ENCODE data around the gene NFIC.
"Not testable (repeated sequence)": the region's sequence is repeated elsewhere in the genome, so short reads cannot be mapped to it uniquely, and the experiment has no call there.

Gene NFIC

DNA sequence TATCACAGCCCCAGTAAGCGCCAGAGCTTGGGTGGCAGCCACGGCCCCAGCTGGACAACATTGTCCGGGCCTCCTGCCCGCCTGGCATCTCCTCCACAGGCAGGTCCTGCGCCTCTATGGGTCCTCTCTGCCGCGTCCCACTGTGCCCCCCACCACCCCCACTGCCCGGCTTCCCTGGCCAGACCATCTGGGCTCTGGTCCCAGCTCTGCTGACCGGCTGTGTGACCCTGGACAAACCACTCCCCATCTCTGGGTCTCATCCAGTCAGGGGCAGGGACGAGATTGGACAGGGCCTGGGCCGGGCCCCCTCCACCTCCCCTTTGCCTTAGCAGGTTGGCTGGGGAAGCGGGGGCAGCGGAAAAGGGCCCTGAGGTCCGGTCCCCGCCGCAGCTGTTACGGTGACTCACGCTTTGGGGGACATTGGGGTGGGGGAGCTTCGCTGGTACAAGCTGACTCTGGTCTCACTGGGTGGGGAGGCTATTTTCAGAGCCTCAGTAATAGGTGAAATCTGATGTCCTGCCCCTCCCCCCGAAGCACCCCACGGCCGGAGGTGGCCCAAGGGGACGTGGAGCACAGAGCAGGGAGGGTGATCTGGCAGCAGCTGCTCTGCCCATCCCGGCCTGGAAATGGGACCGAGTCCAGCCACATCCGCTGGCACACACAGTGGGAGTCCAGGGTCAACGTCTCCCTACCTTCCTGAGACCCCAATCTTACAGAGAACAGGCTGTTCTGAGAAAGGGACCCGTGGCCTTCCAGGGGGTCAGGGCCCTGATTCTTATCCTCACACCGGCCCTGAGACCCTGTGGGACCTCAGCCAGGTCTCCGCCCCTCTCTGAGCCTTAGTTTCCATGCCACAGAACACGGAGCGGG is 9.1 kb downstream of the NFIC start:
- DNase-seq, result no peak

DNA sequence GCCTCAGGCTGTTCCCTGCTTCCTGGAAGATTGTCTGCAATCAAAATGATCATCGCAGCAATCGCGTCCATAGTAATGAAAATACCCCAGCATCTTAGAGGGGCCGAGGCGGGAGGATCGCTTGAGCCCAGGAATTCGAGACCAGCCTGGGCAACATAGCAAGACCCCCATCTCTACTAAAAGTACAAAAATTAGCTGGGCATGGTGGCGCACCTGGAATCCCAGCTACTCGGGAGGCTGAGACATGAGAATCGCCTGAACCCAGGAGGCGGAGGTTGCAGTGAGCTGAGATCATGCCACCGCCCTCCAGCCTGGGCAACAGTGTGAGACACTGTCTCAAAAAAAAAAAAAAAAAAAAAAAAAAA is 9.7 kb downstream of the NFIC start:
- not testable (repeated sequence) for DNase-seq

DNA sequence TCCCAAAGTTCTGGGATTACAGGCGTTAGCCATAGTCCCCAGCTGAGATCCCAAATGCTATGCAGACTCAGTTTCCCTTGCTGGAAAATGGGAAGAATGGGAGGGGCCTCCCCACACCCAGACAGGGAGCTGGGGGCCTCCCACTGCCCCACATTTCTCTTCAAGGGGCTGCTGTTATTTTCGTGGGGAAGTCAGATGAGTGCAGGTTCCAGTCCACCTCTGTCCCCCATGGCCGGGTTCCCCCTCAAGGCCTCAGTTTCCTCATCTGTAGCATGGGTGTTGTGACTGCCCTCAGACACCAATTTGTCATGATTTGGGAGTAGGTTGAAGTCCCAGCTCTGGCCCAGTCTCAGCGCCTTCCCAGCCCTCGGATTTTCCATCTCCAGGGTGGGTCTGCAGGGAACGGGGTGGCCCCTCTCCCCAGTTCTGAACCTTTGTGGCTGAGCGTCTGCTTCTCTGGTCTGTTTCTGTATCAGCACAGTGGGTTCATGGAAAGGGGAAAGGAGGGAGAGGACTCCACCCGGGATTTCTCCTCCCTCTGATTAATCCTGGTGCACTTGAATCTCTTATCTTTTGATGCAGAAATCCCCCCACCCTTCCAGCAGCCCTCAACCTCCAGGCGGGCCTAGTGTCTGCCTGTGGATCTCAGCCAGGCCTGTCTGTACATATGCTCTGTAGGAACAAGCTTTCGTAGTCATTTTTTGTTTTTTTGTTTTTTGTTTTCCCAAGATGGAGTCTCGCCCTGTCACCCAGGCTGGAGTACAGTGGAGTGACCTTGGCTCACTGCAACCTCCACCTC is 12.2 kb downstream of the NFIC start:
- DNase-seq, result no peak

DNA sequence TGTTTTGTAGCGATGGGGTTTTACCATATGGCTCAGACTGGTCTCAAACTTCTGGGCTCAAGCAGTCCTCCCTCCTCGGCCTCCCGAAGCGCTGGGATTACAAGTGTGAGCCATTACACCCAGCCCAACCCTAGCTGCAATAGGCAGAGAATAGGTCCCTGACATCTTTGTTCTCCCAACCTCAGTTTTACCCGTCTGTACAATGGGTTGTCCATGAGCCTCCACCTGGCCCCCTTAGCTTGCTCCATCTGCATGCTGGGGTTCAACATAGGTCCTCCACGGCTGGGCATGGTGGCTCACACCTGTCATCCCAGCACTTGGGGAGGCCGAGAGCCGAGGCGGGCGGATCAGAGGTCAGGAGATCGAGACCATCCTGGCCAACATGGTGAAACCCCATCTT is 14.4 kb downstream of the NFIC start:
- no peak for DNase-seq

DNA sequence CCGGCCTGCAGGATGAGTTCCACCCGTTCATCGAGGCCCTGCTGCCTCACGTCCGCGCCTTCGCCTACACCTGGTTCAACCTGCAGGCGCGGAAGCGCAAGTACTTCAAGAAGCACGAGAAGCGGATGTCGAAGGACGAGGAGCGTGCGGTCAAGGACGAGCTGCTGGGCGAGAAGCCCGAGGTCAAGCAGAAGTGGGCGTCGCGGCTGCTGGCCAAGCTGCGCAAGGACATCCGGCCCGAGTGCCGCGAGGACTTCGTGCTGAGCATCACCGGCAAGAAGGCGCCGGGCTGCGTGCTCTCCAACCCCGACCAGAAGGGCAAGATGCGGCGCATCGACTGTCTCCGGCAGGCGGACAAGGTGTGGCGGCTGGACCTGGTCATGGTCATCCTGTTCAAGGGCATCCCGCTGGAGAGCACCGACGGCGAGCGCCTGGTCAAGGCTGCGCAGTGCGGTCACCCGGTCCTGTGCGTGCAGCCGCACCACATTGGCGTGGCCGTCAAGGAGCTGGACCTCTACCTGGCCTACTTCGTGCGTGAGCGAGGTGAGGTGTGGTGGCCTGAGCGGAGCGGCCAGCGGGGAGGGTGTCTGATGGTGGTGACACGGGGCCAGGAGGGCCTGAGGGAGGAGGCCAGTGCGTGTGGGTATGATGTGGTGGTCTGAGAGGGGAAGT is 15.5 kb downstream of the NFIC start:
- DNase-seq, result no peak

DNA sequence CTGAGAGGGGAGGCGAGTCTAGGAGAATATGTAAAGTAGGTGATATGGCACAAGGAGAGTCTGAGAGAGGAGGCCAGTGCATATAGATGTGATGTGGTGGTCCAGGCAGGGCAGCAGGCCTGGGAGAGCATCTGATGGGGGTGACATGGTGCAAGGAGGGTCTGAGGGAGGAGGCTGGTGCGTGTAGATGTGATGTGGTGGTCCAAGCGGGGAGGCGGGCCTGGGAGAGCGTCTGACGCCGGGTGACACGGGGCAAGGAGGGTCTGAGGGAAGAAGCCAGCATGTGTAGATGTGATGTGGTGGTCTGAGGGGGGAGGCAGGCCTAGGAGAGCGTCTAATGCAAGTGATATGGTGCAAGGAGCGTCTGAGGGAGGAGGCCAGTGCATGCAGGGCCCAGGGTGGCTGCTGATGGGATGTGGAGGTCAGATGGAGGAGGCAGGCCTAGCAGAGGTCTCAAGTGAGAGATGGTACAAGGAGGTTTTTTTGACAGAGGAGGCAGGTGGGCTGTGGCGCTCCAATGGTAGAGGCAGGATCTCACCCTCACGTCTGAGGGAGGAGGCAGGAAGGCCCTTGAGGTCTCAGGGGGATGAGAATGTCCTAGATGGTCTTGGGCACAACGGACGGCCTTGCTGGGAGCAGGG is 16.2 kb downstream of the NFIC start:
- DNase-seq, result no peak

DNA sequence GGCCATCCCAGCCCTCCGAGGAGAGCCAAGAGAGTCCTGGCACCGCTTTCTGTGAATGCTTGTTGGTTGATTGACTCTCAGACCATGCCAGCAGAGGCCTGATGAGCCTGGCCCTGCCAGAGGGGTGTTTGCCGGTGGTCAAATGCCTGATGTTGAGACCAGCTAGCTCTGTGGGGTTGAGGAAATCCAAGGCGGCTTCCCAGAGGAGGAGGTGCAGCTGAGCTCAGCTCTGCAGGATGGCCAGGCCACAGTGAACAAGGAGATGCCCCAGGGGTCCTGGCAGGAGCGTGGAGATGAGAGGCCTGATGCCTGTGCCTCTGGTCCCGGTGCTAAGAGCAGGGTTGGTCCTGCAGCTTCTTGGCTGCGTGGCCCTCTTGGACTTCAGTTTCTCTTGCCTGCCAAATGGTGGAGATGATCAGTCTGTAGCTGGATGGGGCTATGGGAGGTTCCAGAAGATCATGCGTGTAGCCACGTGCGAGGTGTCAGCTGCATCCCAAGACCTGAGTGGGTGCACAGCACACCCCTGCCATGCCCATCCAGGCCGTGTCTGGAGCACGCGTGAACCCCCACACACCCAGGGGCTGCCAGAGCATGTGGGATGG is 16.8 kb downstream of the NFIC start:
- DNase-seq, result no peak

DNA sequence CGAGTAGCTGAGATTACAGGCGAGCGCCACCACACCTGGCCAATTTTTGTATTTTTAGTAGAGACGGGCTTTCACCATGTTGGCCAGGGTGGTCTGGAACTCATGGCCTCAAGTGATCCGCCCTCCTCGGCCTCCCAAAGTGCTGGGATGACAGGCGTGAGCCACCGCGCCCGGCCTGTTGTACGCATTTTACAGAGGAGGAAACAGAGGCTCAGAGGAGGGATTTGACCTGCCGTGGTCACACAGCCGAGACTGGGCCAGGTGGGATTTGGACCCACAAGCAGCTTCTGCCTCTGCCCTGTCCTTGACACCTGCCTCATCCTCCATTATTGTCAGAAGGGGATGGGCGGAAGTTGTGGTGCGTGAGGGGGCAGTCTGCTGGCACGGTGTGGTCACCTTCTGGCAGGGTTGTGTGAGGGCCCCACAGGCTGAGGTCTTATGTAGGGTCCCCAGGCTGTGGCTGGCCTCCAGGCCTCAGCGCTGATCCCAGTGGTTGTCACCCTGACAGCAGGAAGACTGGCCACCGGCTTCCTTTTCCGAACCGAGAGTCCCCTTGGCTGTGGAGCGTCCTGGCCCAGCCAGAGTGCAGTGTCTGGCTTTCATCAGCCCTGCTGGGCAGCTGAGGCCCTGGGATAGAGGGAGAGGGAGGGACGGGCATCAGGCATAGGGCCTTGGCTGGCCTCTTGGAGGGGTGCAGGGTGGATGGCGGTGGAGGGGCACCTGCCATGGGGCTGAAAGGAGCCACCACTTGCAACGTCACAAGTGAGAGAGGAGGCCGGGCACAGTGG is 20.3 kb downstream of the NFIC start:
- DNase-seq, result no peak

DNA sequence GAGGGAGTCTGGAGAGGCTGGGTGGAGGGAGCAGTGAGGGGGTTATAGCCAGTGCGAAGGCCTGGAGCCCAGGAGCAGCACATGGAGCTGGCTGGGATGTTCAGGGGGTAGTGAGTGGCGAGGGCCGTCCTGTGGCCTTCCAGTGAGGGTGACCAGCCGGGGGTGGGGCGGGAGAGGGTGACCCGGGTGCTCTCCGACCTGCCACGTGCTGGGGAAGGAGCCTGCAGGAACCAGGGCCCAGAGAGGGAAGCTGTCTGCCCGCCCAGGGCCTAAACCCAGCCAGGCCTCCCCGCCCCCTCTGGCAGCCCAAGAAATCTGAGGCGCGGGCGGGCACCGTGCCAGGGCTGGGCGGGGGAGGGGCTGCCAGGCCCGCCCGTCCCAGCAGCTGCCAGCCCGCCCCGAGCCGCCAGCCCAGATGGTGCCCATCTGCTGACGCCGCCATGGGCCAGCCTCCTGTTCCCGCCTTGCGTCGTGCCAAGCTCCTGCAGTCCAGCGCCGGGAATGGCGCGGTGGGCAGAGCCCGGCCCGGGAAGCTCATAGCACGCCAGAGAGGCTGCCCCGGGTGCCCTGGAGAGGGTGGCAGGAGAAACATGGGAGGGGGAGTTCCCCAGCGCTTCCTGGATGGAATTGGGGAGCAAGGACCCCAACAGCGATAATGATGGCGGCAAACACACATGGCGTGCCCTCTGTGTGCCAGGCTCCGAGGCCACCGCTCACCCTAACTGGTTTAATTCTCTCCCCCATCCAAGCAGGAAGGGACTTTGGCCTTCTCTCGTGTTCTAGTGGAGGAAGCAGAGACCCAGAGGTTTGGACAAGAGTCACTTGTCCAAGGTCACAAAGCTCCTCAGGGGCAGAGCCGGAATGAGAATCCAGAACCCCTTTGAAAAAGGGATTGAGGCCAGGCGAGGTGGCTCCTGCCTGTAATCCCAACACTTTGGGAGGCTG is 21.5 kb downstream of the NFIC start:
- DNase-seq, result no peak

DNA sequence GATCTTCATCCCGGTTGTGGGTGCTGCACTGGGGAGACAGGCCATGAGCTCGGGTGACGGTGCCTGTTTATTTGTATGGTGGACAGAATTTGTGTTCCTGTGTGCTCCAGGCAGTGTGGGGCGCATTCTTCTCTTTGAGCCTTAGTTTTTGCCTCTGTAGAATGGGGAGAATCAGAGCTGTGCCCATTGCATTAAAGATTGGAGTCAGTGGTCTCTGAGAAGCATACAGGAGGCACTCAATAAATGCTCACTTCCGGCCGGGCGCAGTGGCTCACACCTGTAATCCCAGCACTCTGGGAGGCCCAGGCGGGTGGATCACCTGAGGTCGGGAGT is 23.0 kb downstream of the NFIC start:
- no peak for DNase-seq

DNA sequence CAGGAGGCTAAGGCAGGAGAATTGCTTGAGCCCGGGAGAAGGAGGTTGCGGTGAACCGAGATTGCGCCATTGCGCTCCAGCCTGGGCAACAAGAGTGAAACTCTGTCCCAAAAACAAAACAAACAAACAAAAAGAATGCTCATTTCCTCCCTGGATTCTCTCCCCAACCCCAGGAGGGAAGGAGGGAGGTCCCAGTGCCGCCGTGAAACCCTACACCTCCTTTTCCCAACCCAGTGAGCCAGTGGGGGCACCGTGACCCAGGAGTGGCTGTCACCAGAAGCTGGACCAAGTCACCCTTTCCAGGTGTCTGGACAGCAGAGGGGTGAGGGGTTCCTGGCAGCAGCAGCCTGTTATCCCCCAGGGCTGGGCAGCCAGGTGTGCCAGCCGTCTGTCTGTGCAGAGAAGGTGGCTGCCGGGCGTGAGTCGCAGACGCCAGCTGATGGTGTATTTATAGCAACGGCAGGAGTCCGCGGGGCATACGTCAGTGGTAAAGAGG is 23.5 kb downstream of the NFIC start:
- DNase-seq, result no peak

DNA sequence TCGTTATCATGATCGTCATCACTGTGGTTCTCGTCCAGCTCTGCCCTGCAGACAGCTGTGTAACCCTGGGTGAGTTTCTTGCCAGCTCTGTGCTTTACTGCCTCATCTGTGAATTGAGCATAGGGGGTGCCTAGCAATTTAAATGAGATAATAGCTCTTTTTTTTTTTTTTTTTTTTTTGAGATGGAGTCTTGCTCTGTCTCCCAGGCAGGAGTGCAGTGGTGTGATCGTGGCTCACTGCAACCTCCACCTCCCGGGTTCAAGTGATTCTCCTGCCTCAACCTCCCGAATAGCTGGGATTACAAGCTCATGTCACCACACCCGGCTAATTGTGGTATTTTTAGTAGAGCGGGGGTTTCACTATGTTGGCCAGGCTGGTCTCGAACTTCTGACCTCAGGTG is 25.5 kb downstream of the NFIC start:
- DNase-seq, result not testable (repeated sequence)

DNA sequence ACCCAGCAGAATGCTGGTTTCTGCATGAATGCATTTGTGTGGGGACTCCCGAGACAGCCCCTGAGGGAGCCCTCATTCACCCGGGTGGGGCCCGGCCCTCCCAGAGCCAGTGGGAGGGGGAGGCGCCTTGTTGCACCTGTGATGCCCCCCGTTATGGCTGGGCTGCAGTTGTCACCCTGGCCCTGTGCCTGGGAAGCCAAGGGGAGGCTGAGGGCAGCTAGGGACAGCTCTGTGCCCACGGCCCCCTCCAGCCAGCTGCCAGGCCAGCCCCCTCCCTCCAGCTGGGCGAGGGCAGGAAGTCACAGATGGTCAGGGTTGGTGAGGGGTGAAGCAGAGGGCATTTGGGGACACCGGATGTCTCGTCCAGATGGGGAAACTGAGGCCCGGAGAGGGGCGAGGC is 26.1 kb downstream of the NFIC start:
- DNase-seq, result no peak

DNA sequence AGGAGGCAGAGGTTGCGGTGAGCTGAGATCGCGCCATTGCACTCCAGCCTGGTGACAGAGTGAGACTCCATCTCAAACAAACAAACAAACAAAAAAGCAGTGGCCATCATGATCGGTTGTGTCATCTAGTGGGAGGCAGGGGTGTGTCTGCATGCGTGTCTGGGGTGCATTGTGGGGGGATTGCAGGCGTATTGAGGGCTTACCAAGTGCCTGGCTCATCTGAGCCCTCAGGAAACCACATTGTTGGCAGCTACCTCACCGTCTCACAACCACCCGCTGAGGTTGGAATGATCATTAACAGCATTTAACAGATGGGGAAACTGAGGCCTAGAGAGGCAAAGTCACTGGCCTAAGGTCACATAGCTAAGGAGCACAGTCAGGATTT is 30.5 kb downstream of the NFIC start:
- DNase-seq, result no peak

DNA sequence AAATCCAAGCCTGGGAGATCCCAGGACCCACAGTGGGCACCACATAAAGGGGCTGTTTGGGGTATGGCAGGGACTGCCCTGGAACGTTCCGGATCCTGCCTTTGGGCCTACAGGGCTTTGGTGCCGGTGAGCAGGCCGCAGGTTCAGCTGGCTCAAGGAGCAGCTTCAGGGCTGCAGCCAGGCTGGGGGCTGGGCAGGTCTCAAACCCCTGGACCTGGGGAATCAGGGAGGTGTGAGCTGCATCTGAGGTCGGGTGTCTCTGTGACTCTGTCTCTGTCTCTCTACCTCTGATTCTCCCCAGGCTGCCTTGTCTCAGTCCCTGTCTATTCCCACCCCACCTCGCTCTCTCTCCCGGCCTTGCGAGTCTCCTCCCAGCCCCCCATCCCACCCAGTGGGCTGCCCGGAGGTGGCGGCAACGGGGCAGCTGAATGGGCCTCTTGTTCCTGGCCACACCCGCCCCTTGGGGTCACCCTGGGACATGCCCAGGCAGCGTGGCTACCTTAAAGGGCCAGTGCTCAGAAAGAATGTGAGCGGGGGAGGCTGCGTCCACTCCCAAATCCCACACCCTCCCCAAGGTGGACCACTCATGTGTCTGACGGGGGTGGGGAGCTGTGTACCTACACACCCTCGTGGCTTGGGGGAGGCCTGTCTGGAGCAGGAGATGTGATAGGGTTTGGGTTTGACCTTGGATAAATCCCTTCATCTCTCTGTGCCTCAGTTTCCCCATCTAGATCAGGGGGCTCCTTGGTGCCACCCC is 31.1 kb downstream of the NFIC start:
- DNase-seq, result no peak

DNA sequence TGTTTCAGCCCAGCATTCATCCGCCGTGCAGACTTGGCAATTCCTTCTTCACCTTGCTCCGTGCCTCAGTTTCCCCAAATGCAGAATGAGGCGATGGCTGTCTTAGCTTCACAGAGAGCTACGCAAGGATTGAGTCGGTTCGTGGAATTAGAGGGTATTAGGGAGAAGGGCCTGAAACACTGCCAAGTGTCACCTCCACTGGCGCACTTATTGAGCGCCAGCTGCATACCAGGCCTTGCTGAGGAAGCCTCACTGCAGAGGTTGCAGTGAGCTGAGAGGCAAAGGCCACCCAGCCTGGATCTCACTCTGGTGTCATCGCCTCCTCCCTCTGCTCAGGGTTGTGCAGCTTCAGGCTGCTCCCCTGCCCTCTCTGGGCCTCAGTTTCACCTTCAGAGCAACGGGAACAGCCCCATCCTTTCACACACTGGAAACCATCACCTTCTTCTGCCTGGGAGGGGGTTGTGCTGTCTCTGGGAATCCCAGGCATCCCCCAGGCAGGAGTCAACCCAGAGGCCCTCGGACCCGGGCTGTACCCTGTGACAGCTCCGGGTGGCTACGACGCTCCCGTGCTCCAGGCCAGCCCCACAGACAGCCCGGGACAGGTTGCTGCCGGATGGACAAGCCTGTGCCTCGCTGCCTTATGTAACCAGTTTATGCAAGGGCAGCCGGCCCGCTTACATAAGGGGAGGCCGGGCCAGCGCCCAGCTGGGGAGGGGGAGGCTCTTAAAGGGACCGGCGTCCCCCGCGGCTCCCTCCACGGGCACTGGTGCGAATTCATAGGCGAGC is 31.9 kb downstream of the NFIC start:
- DNase-seq, result no peak

DNA sequence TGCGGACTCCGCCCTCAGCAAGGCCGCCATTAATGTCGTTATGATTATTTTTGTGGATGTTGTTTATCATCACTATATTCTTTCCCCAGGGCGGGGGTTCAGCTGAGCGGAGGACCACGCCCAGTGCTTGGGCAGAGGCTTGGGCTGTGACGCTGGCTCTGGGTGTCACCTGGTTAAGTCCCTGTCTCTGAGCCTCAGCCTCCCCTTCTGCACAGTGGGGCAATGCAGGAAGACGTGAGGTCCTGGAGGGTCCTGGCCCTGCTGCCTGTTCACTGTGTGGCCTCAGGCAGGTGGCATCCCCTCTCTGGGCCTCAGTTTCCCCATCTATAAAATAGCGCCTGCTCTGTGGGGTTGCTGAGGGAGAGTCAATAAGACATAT is 32.5 kb downstream of the NFIC start:
- no peak for DNase-seq

DNA sequence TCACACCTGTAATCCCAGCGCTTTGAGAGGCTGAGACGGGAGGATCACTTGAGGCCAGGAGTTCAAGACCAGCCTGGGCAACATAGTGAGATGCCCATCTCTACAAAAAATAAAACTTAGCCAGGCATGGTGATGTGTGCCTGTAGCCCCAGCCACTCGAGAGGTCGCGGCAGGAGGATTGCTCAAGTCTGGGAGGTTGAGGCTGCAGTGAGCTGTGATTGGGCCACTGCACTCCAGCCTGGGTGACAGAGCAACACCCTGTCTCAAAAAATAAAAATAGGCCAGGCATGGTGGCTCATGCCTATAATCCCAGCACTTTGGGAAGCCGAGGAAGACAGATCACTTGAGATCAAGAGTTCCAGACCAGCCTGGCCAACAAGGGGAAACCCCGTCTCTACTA is 32.9 kb downstream of the NFIC start:
- not testable (repeated sequence) for DNase-seq
